Esophagus squamous epithelium (tissue), 4 donors: ENCODE measurements around the gene IRX6.

Source experiments
- POLR2A ChIP-seq, 4 donors: fragments of 450-650 bp; IDR thresholded peaks; one replicate each; pipeline ENCODE4 v1.6.1; 2017; ENCODE audit warnings: antibody characterized with exemption in 4 of 4, mild to moderate bottlenecking in 4 of 4, moderate library complexity in 3 of 4
- TF ChIP-seq, protein P1 (sequence below), 6 experiments: fragments of 450-650 bp in 4 of 6; fragments of 200-600 bp in 2 of 6; sonication (generic) in 2 of 6; IDR thresholded peaks; one replicate each; pipeline ENCODE4 v1.5.1; 2016 to 2019; ENCODE audit warnings: antibody characterized with exemption in 6 of 6, mild to moderate bottlenecking in 4 of 6, moderate library complexity in 4 of 6

DNA sequence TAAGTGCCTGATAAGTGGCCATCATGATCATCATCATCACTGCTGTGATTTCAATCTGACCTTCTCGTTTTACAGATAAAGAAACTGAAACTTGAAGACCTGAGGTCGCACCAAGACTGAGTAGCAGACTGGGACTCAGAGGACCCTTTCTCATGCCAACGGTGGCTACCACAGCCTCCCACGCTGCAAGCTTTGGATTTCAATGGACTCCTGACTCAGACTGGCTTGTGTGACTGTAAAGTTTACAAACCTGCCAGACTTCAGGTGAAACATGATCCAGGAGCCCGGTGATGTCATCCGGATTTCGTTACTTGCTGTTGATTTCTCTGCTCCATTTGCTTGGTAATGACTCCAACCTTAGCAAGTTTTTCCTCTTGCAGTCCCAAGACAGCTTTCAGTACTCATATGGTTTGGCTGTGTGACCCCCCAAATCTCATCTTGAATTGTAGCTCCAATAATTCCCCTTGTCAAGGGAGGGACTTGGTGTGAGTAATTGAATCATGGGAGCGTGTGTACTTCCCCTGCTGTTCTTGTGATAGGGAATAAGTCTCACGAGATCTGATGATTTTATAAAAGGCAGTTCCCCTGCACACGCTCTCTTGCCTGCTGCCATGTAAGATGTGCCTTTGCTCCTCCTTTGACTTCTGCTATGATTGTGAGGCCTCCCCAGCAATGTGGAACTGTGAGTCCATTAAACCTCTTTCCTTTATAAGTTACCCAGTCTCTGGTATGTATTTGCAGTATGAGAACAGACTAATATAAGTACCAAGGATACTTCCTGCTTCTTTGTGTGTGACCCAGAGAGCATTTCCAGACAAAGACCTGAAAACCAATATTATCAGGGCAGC lies 26.7 kb upstream of the IRX6 start:
- TF ChIP-seq, protein P1, sequence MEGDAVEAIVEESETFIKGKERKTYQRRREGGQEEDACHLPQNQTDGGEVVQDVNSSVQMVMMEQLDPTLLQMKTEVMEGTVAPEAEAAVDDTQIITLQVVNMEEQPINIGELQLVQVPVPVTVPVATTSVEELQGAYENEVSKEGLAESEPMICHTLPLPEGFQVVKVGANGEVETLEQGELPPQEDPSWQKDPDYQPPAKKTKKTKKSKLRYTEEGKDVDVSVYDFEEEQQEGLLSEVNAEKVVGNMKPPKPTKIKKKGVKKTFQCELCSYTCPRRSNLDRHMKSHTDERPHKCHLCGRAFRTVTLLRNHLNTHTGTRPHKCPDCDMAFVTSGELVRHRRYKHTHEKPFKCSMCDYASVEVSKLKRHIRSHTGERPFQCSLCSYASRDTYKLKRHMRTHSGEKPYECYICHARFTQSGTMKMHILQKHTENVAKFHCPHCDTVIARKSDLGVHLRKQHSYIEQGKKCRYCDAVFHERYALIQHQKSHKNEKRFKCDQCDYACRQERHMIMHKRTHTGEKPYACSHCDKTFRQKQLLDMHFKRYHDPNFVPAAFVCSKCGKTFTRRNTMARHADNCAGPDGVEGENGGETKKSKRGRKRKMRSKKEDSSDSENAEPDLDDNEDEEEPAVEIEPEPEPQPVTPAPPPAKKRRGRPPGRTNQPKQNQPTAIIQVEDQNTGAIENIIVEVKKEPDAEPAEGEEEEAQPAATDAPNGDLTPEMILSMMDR (IDR thresholded peaks at IDR 0.05), result no peak
- TF ChIP-seq POLR2A (IDR thresholded peaks at IDR 0.05), result no peak
